WTC11 (cell line): Measurements from ENCODE around the gene COX4I1. TPM values are rescaled to one million over a fixed set of nuclear protein-coding genes. Genes with fewer than 3 reads are reported as not detected.
A peak's percentile ranks its signal among the peaks of the same experiment; 100 is the strongest.

Experiments
- ATAC-seq: fragments of 200-7000 bp; cut with Tn5 transposase; 2 replicates; pipeline ENCODE4 v1.10.0; 2021; ENCODE audit warnings: mild to moderate bottlenecking, moderate library complexity
- CTCF ChIA-PET: fragments of 300-600 bp; sonication (Branson Sonifier 250); formaldehyde crosslinking; loops from one replicate; lab custom pipeline; 2021; ENCODE audit warnings: antibody characterized with exemption; lab: Charles Lee
- POLR2A ChIA-PET: fragments of 350-600 bp; sonication (Branson Sonifier 250); formaldehyde crosslinking; loops from one replicate; lab custom pipeline; 2021; ENCODE audit warnings: antibody characterized with exemption; lab: Charles Lee
- DNase-seq: peaks from one replicate; pipeline ENCODE4 v3.0.0; 2021; ENCODE audit warnings: low spot score
- H3K27ac Mint-ChIP-seq: 2 replicates; pipeline ENCODE4 v1.8.0; 2021; ENCODE audit warnings: mixed read lengths
- H3K27me3 Mint-ChIP-seq: 2 replicates; pipeline ENCODE4 v1.8.0; 2021; ENCODE audit warnings: low read depth, mild to moderate bottlenecking, moderate library complexity, mixed read lengths
- H3K36me3 Mint-ChIP-seq: 2 replicates; pipeline ENCODE4 v1.8.0; 2021; ENCODE audit warnings: mixed read lengths
- H3K4me1 Mint-ChIP-seq: 2 replicates; pipeline ENCODE4 v1.8.0; 2022; ENCODE audit warnings: mixed read lengths
- H3K4me3 Mint-ChIP-seq: 2 replicates; pipeline ENCODE4 v1.8.0; 2021; ENCODE audit warnings: mild to moderate bottlenecking, moderate library complexity, mixed read lengths
- H3K9me3 Mint-ChIP-seq: 2 replicates; pipeline ENCODE4 v1.8.0; 2021; ENCODE audit warnings: mixed read lengths
- CBFB ChIP-seq: sonication (generic); formaldehyde crosslinking; IDR thresholded peaks from 2 replicates; pipeline ENCODE4 v1.8.1; 2022; ENCODE audit warnings: mild to moderate bottlenecking, low read depth, missing genetic modification reagents
- CREM ChIP-seq: sonication (generic); formaldehyde crosslinking; IDR thresholded peaks from 2 replicates; pipeline ENCODE4 v1.8.1; 2022; ENCODE audit warnings: mild to moderate bottlenecking, missing genetic modification reagents, moderate library complexity
- E2F1 ChIP-seq: sonication (generic); formaldehyde crosslinking; IDR thresholded peaks from 2 replicates; pipeline ENCODE4 v1.8.0; 2022; ENCODE audit warnings: mild to moderate bottlenecking, missing genetic modification reagents
- EMX1 ChIP-seq: fragments of 250-450 bp; sonication (Bioruptor Pico); IDR thresholded peaks from 2 replicates; pipeline ENCODE4 v1.8.0; 2021; ENCODE audit warnings: mild to moderate bottlenecking
- GRHL2 ChIP-seq: fragments of 250-450 bp; sonication (Bioruptor Pico); IDR thresholded peaks from 2 replicates; pipeline ENCODE4 v1.8.0; 2022; ENCODE audit warnings: mild to moderate bottlenecking, moderate library complexity; ENCODE audit not compliant: insufficient replicate concordance, severe bottlenecking
- IRF2 ChIP-seq: sonication (generic); formaldehyde crosslinking; IDR thresholded peaks from 2 replicates; pipeline ENCODE4 v1.8.0; 2022; ENCODE audit warnings: low read depth, missing genetic modification reagents, borderline replicate concordance
- MAX ChIP-seq: sonication (generic); formaldehyde crosslinking; IDR thresholded peaks from 2 replicates; pipeline ENCODE4 v1.8.0; 2022; ENCODE audit warnings: mild to moderate bottlenecking, missing genetic modification reagents
- MYBL2 ChIP-seq: sonication (generic); formaldehyde crosslinking; IDR thresholded peaks from 2 replicates; pipeline ENCODE4 v1.8.1; 2023; ENCODE audit warnings: mild to moderate bottlenecking, moderate library complexity, missing genetic modification reagents
- NFE2L1 ChIP-seq: sonication (generic); formaldehyde crosslinking; IDR thresholded peaks from 2 replicates; pipeline ENCODE4 v1.8.1; 2023; ENCODE audit warnings: missing genetic modification reagents
- PRDM15 ChIP-seq: sonication (generic); formaldehyde crosslinking; IDR thresholded peaks from 2 replicates; pipeline ENCODE4 v1.8.0; 2022; ENCODE audit warnings: missing genetic modification reagents
- PRRX2 ChIP-seq: fragments of 250-450 bp; sonication (Bioruptor Pico); IDR thresholded peaks from 2 replicates; pipeline ENCODE4 v1.8.0; 2021; ENCODE audit warnings: mild to moderate bottlenecking
- RORB ChIP-seq: fragments of 250-450 bp; sonication (Bioruptor Pico); IDR thresholded peaks from 2 replicates; pipeline ENCODE4 v1.9.0; 2021; ENCODE audit warnings: mild to moderate bottlenecking
- SMAD3 ChIP-seq: sonication (generic); formaldehyde crosslinking; IDR thresholded peaks from 2 replicates; pipeline ENCODE4 v1.8.0; 2022; ENCODE audit warnings: missing genetic modification reagents, mild to moderate bottlenecking, borderline replicate concordance
- SOX15 ChIP-seq: fragments of 250-450 bp; sonication (Bioruptor Pico); IDR thresholded peaks from 2 replicates; pipeline ENCODE4 v1.9.0; 2021; ENCODE audit warnings: mild to moderate bottlenecking
- TCF7 ChIP-seq: sonication (generic); formaldehyde crosslinking; IDR thresholded peaks from 2 replicates; pipeline ENCODE4 v1.8.0; 2022; ENCODE audit warnings: mild to moderate bottlenecking, low read depth, missing genetic modification reagents, moderate library complexity
- ZBTB43 ChIP-seq: sonication (generic); formaldehyde crosslinking; IDR thresholded peaks from 2 replicates; pipeline ENCODE4 v1.8.1; 2023; ENCODE audit warnings: mild to moderate bottlenecking, missing genetic modification reagents
- ZNF219 ChIP-seq: sonication (generic); formaldehyde crosslinking; IDR thresholded peaks from 2 replicates; pipeline ENCODE4 v1.8.0; 2023; ENCODE audit warnings: missing genetic modification reagents, mild to moderate bottlenecking, borderline replicate concordance
- ZNF416 ChIP-seq: fragments of 250-450 bp; sonication (Bioruptor Pico); IDR thresholded peaks from 2 replicates; pipeline ENCODE4 v1.9.0; 2021; ENCODE audit warnings: mild to moderate bottlenecking, inconsistent platforms
- total RNA-seq: library from RNA; stranded (reverse); gene quantifications from 3 replicates; pipeline ENCODE4 v1.2.3, GENCODE V29; 2021
- TF ChIP-seq, protein P1 (sequence below): fragments of 250-450 bp; sonication (Bioruptor Pico); IDR thresholded peaks from 2 replicates; pipeline ENCODE4 v1.9.0; 2021; ENCODE audit warnings: mild to moderate bottlenecking
- TF ChIP-seq, protein P2 (sequence below): sonication (generic); formaldehyde crosslinking; IDR thresholded peaks from 2 replicates; pipeline ENCODE4 v1.8.1; 2022; ENCODE audit warnings: missing genetic modification reagents, borderline replicate concordance

COX4I1 gene
- total RNA-seq, 1 experiment from 2014 or later: 618 TPM

GRCh38 chr16:85824161-85825135, 25.0 kb downstream of the COX4I1 start (continued):
- TF ChIP-seq, protein P1, sequence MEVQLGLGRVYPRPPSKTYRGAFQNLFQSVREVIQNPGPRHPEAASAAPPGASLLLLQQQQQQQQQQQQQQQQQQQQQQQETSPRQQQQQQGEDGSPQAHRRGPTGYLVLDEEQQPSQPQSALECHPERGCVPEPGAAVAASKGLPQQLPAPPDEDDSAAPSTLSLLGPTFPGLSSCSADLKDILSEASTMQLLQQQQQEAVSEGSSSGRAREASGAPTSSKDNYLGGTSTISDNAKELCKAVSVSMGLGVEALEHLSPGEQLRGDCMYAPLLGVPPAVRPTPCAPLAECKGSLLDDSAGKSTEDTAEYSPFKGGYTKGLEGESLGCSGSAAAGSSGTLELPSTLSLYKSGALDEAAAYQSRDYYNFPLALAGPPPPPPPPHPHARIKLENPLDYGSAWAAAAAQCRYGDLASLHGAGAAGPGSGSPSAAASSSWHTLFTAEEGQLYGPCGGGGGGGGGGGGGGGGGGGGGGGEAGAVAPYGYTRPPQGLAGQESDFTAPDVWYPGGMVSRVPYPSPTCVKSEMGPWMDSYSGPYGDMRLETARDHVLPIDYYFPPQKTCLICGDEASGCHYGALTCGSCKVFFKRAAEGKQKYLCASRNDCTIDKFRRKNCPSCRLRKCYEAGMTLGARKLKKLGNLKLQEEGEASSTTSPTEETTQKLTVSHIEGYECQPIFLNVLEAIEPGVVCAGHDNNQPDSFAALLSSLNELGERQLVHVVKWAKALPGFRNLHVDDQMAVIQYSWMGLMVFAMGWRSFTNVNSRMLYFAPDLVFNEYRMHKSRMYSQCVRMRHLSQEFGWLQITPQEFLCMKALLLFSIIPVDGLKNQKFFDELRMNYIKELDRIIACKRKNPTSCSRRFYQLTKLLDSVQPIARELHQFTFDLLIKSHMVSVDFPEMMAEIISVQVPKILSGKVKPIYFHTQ (CRISPR knock-in tag): no peak
- TF ChIP-seq ZNF219 (CRISPR knock-in tag): no peak
- TF ChIP-seq SMAD3 (CRISPR knock-in tag): no peak
- no peak for TF ChIP-seq E2F1 (CRISPR knock-in tag)
- TF ChIP-seq TCF7 (CRISPR knock-in tag): no peak
- TF ChIP-seq MYBL2 (CRISPR knock-in tag): no peak
- no peak for TF ChIP-seq EMX1 (CRISPR knock-in tag)
- no peak for TF ChIP-seq ZBTB43 (CRISPR knock-in tag)
- no peak for TF ChIP-seq GRHL2 (CRISPR knock-in tag)
- no peak for TF ChIP-seq SOX15 (CRISPR knock-in tag)

GRCh38 chr16:85825326-85825725, 25.8 kb downstream of the COX4I1 start:
- no peaks in the 10 kb centered on the region for H3K36me3 Mint-ChIP-seq
- H3K27me3 Mint-ChIP-seq: peaks cover 13% of the 10 kb centered on the region
- H3K4me1 Mint-ChIP-seq: peaks cover 4% of the 10 kb centered on the region; the same call in 1 of the 2 replicates
- CTCF ChIA-PET: no interaction called here
- H3K9me3 Mint-ChIP-seq: no peaks in the 10 kb centered on the region
- peak; percentile 56 for ATAC-seq
- no peak overlapping the region for H3K27ac Mint-ChIP-seq
- POLR2A ChIA-PET: no interaction called here
- DNase-seq: peak; percentile 42
- no peak overlapping the region for H3K4me3 Mint-ChIP-seq
- TF ChIP-seq CBFB (no peak), MAX (CRISPR knock-in tag) (0 out of 2 replicates have a peak, but pooled peaks have one; percentile 24)

GRCh38 chr16:85826686-85827247, 27.3 kb downstream of the COX4I1 start:
- peaks cover 1% of the 10 kb centered on the region; the same call in 1 of the 2 replicates for H3K4me1 Mint-ChIP-seq
- CTCF ChIA-PET: no interaction called here
- no peak overlapping the region for H3K4me3 Mint-ChIP-seq
- H3K27me3 Mint-ChIP-seq: peaks cover 2% of the 10 kb centered on the region; the same call in 1 of the 2 replicates
- DNase-seq (no peak), ATAC-seq (no peak)
- H3K9me3 Mint-ChIP-seq: peaks cover 6% of the 10 kb centered on the region
- H3K36me3 Mint-ChIP-seq: no peaks in the 10 kb centered on the region
- no peak overlapping the region for H3K27ac Mint-ChIP-seq
- POLR2A ChIA-PET: no interaction called here
- TF ChIP-seq PRDM15 (no peak), RORB (CRISPR knock-in tag) (no peak), PRRX2 (CRISPR knock-in tag) (no peak), ZBTB43 (CRISPR knock-in tag) (no peak), NFE2L1 (CRISPR knock-in tag) (no peak), IRF2 (CRISPR knock-in tag) (no peak), ZNF416 (CRISPR knock-in tag) (no peak), CREM (CRISPR knock-in tag) (no peak)
- TF ChIP-seq, protein P2, sequence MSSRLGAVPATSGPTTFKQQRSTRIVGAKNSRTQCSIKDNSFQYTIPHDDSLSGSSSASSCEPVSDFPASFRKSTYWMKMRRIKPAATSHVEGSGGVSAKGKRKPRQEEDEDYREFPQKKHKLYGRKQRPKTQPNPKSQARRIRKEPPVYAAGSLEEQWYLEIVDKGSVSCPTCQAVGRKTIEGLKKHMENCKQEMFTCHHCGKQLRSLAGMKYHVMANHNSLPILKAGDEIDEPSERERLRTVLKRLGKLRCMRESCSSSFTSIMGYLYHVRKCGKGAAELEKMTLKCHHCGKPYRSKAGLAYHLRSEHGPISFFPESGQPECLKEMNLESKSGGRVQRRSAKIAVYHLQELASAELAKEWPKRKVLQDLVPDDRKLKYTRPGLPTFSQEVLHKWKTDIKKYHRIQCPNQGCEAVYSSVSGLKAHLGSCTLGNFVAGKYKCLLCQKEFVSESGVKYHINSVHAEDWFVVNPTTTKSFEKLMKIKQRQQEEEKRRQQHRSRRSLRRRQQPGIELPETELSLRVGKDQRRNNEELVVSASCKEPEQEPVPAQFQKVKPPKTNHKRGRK (CRISPR knock-in tag): no peak
